Caco-2 (cell line): ENCODE results near the gene OARD1. TPM values are rescaled to one million over a fixed set of nuclear protein-coding genes. Genes with fewer than 3 reads are reported as not detected.

Experiments
- BruUV-seq: library from RNA; stranded (reverse); fragments of 400-500 nt; replicated peaks from 2 replicates; lab custom pipeline; 2021; lab: Mats Ljungman, UMichigan
- CTCF ChIA-PET: fragments of 300-600 bp; sonication (Branson Sonifier 250); formaldehyde crosslinking; loops from one replicate; lab custom pipeline; 2022; ENCODE audit warnings: antibody characterized with exemption; lab: Charles Lee
- POLR2A ChIA-PET: fragments of 300-600 bp; sonication (Branson Sonifier 250); formaldehyde crosslinking; loops from one replicate; lab custom pipeline; 2022; ENCODE audit warnings: antibody characterized with exemption; lab: Charles Lee
- DNase-seq, 2 experiments: peaks; one replicate each; pipeline versions ENCODE4 v3.0.0 to v3.0.0-alpha.2; 2020 to 2022
- H3K27me3 ChIP-seq: replicated peaks from 2 replicates; pipeline ENCODE4 v1.6.0; 2011; ENCODE audit warnings: low read length; ENCODE audit not compliant: control insufficient read depth, insufficient read depth
- H3K36me3 ChIP-seq: 2 replicates; pipeline ENCODE4 v1.5.1; 2011; ENCODE audit warnings: low read length; ENCODE audit not compliant: control insufficient read depth, insufficient read depth
- H3K4me1 ChIP-seq: fragments of 250-450 bp; sonication (Bioruptor Pico); 2 replicates; pipeline ENCODE4 v1.5.1; 2020; ENCODE audit warnings: mild to moderate bottlenecking
- H3K4me3 ChIP-seq: 2 replicates; pipeline ENCODE4 v1.5.1; 2011; ENCODE audit warnings: low read depth, mild to moderate bottlenecking, control low read depth, low read length
- H3K9me3 ChIP-seq: fragments of 250-450 bp; sonication (Bioruptor Pico); 2 replicates; pipeline ENCODE4 v1.5.1; 2020; ENCODE audit warnings: mild to moderate bottlenecking, moderate library complexity
- H3K27ac Mint-ChIP-seq: one replicate; pipeline ENCODE4 v1.8.0; 2022; ENCODE audit warnings: mixed read lengths; ENCODE audit not compliant: unreplicated experiment
- H3K27me3 Mint-ChIP-seq: one replicate; pipeline ENCODE4 v1.8.0; 2022; ENCODE audit warnings: mixed read lengths; ENCODE audit not compliant: insufficient read depth, unreplicated experiment
- H3K36me3 Mint-ChIP-seq: one replicate; pipeline ENCODE4 v1.8.0; 2022; ENCODE audit warnings: mild to moderate bottlenecking, mixed read lengths; ENCODE audit not compliant: insufficient read depth, unreplicated experiment
- H3K4me1 Mint-ChIP-seq: one replicate; pipeline ENCODE4 v1.8.0; 2022; ENCODE audit warnings: low read depth, mixed read lengths; ENCODE audit not compliant: unreplicated experiment
- H3K4me3 Mint-ChIP-seq: one replicate; pipeline ENCODE4 v1.8.0; 2022; ENCODE audit warnings: mild to moderate bottlenecking, moderate library complexity, mixed read lengths; ENCODE audit not compliant: unreplicated experiment
- H3K9me3 Mint-ChIP-seq: one replicate; pipeline ENCODE4 v1.8.0; 2022; ENCODE audit warnings: mixed read lengths; ENCODE audit not compliant: unreplicated experiment
- CTCF ChIP-seq, 2 experiments: fragments of 200-600 bp in 1 of 2; IDR thresholded peaks; 1 replicate in 1 of 2; 2 replicates in 1 of 2; pipeline versions ENCODE4 v1.5.1 to v1.8.0; 2011 to 2022; ENCODE audit warnings: antibody characterized with exemption in 1 of 2, control low read depth in 1 of 2, inconsistent platforms in 1 of 2, low read depth in 1 of 2, low read length in 1 of 2, mild to moderate bottlenecking in 1 of 2, moderate library complexity in 1 of 2; ENCODE audit not compliant: insufficient read depth in 1 of 2, severe bottlenecking in 1 of 2, unreplicated experiment in 1 of 2
- intact Hi-C: fragments of 100-400 bp; cut with micrococcal nuclease; formaldehyde crosslinking; loops from one replicate; pipeline ENCODE4 v1.10.0; 2022; ENCODE audit not compliant: unreplicated experiment
- total RNA-seq: library from RNA; stranded (reverse); gene quantifications from 2 replicates; pipeline ENCODE4 v1.2.3, GENCODE V29; 2022

OARD1 gene
- total RNA-seq, 1 experiment from 2014 or later, result 35.5 TPM

DNA sequence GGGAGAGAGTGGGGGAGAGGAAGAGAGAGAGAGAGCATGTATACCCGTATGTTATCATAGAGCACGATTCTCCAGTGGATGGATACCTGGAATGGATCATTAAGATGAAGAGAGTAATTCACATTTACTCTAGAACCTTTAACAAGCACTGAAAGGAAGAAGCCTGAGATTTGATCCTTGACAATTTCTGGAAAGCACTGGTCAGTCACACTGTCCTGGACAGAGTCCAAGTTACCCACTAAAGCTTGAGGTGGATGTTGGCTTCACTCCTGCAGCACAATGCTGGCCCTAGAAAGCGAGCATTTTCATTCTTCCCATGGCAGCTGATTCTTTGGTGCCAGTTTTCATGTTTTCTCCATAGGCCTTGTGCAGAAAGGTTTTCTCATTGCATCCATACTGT is 26.2 kb upstream of the OARD1 start:
- CTCF ChIA-PET, result interaction anchor here (1.1 kb wide), 1 partner anchor 84 kb away, joined by 3 read pairs; no protein-coding TSS in a partner anchor
- intact Hi-C loops, result no loop called here
- peaks cover 9% of the 10 kb centered on the region for H3K36me3 ChIP-seq

GRCh38 chr6:41097467-41098090 is 25.4 kb upstream of the OARD1 start:
- H3K27ac Mint-ChIP-seq, result no peak overlapping the region

More for the DNA sequence above, 26.2 kb upstream of the OARD1 start:
- Mint-ChIP-seq H3K36me3 (peaks cover 61% of the 10 kb centered on the region), H3K4me3 (no peak overlapping the region), H3K27ac (no peak overlapping the region), H3K9me3 (no peaks in the 10 kb centered on the region), H3K27me3 (no peaks in the 10 kb centered on the region), H3K4me1 (no peaks in the 10 kb centered on the region)
- Histone ChIP-seq H3K4me1 (no peaks in the 10 kb centered on the region), H3K9me3 (no peaks in the 10 kb centered on the region), H3K27me3 (no peaks in the 10 kb centered on the region), H3K4me3 (no peak overlapping the region)
- no peak for DNase-seq
- no peak for TF ChIP-seq CTCF (IDR thresholded peaks at IDR 0.05; ENCODE audit: insufficient read depth in 1 of 2, low read depth in 1 of 2, low read length in 1 of 2, severe bottlenecking in 1 of 2, unreplicated experiment in 1 of 2)
- POLR2A ChIA-PET, result no interaction called here
- BruUV-seq, result TSS peak; percentile 16

GRCh38 chr6:41093729-41094128 is 21.6 kb upstream of the OARD1 start:
- no TSS peak for BruUV-seq
- H3K27me3 ChIP-seq, result no peaks in the 10 kb centered on the region
- Mint-ChIP-seq H3K9me3 (no peaks in the 10 kb centered on the region), H3K27ac (no peak overlapping the region), H3K4me3 (no peak overlapping the region), H3K27me3 (no peaks in the 10 kb centered on the region), H3K36me3 (peaks cover 76% of the 10 kb centered on the region), H3K4me1 (no peaks in the 10 kb centered on the region)
- no peak overlapping the region for H3K4me3 ChIP-seq
- DNase-seq, result no peak
- no peak for TF ChIP-seq CTCF (IDR thresholded peaks at IDR 0.05; ENCODE audit: insufficient read depth in 1 of 2, low read depth in 1 of 2, low read length in 1 of 2, severe bottlenecking in 1 of 2, unreplicated experiment in 1 of 2)
- no peaks in the 10 kb centered on the region for H3K9me3 ChIP-seq
- POLR2A ChIA-PET, result no interaction called here
- no peaks in the 10 kb centered on the region for H3K4me1 ChIP-seq
- H3K36me3 ChIP-seq, result peaks cover 11% of the 10 kb centered on the region
- CTCF ChIA-PET, result interaction anchor here (0.6 kb wide), 1 partner anchor 91 kb away, joined by 6 read pairs; no protein-coding TSS in a partner anchor
- intact Hi-C loops, result loop anchor here (2.0 kb wide), 2 partner anchors 53 to 225 kb away; no protein-coding TSS in a partner anchor

More at GRCh38 chr6:41097467-41098090, 25.4 kb upstream of the OARD1 start:
- Mint-ChIP-seq H3K4me1 (no peaks in the 10 kb centered on the region), H3K4me3 (no peak overlapping the region), H3K9me3 (no peaks in the 10 kb centered on the region), H3K27me3 (no peaks in the 10 kb centered on the region), H3K36me3 (peaks cover 67% of the 10 kb centered on the region)
- Histone ChIP-seq H3K36me3 (peaks cover 9% of the 10 kb centered on the region), H3K4me1 (no peaks in the 10 kb centered on the region), H3K9me3 (no peaks in the 10 kb centered on the region), H3K27me3 (no peaks in the 10 kb centered on the region), H3K4me3 (no peak overlapping the region)
- no peak for DNase-seq
- CTCF ChIA-PET, result interaction anchor here (1.1 kb wide), 1 partner anchor 85 kb away, joined by 3 read pairs; no protein-coding TSS in a partner anchor
- no TSS peak for BruUV-seq
- no peak for TF ChIP-seq CTCF (IDR thresholded peaks at IDR 0.05; ENCODE audit: insufficient read depth in 1 of 2, low read depth in 1 of 2, low read length in 1 of 2, severe bottlenecking in 1 of 2, unreplicated experiment in 1 of 2)
- POLR2A ChIA-PET, result no interaction called here
- intact Hi-C loops, result no loop called here
